GM18526 (cell line): Measurements from ENCODE around the gene NEMP1.

ENCODE experiments used
- POLR2A ChIP-seq: IDR thresholded peaks from 3 replicates; pipeline ENCODE4 v1.6.1; 2011; ENCODE audit not compliant: insufficient read length; ENCODE audit errors: extremely low read depth

The NEMP1 gene

GRCh38 chr12:57110104-57111030, 31.8 kb upstream of the NEMP1 start:
- TF ChIP-seq POLR2A, result peak; percentile 61

GRCh38 chr12:57109207-57110103, 30.9 kb upstream of the NEMP1 start:
- TF ChIP-seq POLR2A, result no peak

- no peak for TF ChIP-seq POLR2A
Observed at GRCh38 chr12:57107456-57108155, 29.0 kb upstream of the NEMP1 start.

GRCh38 chr12:57106021-57106708, 27.6 kb upstream of the NEMP1 start:
- TF ChIP-seq POLR2A, result no peak

- TF ChIP-seq POLR2A, result peak; percentile 19
Observed at GRCh38 chr12:57105011-57105753, 26.6 kb upstream of the NEMP1 start.

- no peak for TF ChIP-seq POLR2A
Observed at GRCh38 chr12:57104292-57104910, 25.8 kb upstream of the NEMP1 start.

GRCh38 chr12:57103856-57104255, 25.3 kb upstream of the NEMP1 start:
- no peak for TF ChIP-seq POLR2A

- TF ChIP-seq POLR2A, result no peak
Observed at GRCh38 chr12:57101892-57102695, 23.5 kb upstream of the NEMP1 start.

- no peak for TF ChIP-seq POLR2A
Observed at GRCh38 chr12:57099766-57100165, 21.2 kb upstream of the NEMP1 start.

- no peak for TF ChIP-seq POLR2A
Observed at GRCh38 chr12:57099047-57099714, 20.6 kb upstream of the NEMP1 start.

GRCh38 chr12:57098546-57098945, 20.0 kb upstream of the NEMP1 start:
- TF ChIP-seq POLR2A, result no peak

GRCh38 chr12:57097554-57097835, 18.9 kb upstream of the NEMP1 start:
- TF ChIP-seq POLR2A, result no peak

- peak; percentile 3 for TF ChIP-seq POLR2A
Observed at GRCh38 chr12:57096748-57097553, 18.4 kb upstream of the NEMP1 start.
